NAMALWA (cell line): ENCODE measurements around the gene CNNM1.

Experiments
- DNase-seq: peaks from one replicate; pipeline ENCODE4 v3.0.0-alpha.2; 2015; ENCODE audit warnings: low spot score

The CNNM1 gene

DNA sequence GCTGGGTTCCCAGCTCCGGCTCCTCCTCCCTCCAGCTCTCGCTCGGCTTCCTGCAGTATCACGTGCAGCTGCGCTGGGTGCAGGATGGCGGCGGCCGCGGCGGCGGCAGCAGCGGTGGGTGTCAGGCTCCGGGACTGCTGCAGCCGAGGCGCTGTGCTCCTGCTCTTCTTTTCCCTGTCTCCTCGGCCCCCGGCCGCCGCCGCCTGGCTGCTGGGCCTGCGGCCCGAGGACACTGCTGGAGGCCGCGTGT lies at the start of gene CNNM1:
TSS of gene CNNM1 (plus strand) at position 53 of the 250 bp plus-strand sequence. CDS start at position 85, 32 bp downstream.
- no peak for DNase-seq

DNA sequence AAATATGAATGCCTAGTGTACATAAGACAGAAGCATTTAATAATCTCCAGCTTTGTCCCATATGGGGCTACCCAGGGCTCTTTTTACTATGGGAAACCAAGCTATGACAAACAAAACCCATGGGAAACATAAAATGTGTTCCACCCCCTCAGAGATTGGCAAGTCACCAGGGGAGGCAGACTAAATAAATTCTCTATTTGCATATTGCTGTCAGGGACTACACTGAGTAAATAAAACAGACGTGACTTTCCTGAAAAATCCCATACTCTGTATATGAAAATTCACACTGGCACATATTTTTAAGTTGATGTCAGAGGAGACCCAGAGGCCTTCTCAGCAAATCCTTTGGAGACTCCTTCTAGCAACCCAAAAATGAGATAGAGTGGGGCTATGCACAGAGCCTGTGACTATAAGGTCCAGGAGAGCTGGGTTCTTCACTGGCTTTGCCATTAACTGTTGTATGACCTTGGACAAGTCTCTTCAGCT lies 49.5 kb upstream of the CNNM1 start:
- DNase-seq = peak; percentile 23

DNA sequence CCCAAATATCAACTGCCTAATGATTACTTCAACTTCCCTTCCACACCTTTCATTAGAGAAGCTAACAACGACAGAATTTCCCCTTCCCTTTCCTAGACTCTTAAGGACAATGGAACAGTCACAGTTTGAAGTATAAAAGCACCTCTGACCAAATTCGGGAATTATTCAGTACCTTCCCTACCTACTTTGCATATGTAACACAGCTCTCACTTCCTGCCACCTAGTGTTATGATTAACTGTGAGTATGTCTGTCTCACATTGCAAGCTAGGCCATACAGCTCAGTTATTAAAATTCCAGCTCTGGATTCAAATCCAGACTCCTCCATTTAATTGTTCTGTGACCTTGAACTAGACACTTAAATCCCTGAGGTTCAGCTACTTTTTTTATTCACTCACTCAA lies 48.7 kb upstream of the CNNM1 start:
- no peak for DNase-seq

GRCh38 chr10:99285881-99286280 lies 43.3 kb upstream of the CNNM1 start:
- no peak for DNase-seq

DNA sequence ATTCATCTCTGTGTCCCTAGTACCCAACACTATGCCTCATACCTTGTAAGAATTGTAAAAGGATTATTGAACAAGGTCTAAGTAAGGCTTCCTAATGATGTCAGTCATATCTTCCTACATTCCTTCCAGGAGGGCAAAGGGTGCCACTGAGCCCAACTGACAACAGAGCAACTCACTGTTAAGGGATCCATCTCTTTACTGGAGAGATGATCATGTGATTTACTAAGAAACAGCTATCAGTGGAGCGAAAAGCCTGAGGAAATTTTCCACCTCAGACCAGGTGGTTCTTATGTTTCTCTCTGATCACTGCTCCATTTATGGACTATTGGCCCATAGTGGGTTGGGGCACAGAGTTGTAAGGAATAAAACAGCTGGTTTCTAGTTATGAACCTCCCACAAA lies 38.9 kb upstream of the CNNM1 start:
- DNase-seq = no peak

DNA sequence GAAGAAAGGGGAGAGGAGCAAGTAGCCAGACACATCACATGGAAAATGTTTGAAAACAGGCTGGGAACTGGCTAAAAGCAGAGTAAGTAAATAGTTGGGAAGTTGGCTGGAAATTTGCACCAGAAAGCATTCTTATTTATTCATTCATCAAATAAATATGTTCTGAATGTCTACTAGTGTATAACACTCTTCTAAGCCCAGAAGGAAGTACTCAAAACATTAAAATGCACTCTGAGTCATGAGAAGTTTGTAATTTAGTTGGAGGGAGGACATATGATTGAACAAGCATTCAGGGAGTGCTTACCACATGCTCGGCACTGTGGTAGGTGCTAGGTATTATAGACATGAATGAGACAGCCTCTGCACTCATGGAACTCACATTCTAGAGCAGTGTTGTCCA lies 37.0 kb upstream of the CNNM1 start:
- DNase-seq = no peak

DNA sequence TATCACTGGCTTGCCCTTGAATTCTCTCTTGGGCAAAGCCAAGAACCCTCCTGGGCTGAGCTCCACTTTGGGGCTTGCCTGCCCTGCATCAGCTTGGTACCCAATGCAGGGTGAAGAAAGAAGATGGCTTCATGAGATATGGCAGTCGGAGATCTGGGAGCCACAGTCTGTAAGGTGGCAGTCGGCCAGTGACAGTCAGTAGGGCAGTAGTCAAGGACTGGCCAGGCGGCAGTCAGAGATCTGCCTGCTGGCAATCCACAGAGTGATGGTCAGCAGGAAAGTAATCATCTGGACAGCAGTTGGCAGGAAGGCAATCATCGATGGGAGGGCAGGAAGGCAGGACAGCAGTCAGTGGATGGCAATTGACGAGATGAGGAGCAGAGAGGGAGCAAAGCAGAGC lies 32.6 kb upstream of the CNNM1 start:
- no peak for DNase-seq

GRCh38 chr10:99297033-99297432 lies 32.1 kb upstream of the CNNM1 start:
- peak; percentile 17 for DNase-seq

- DNase-seq = no peak
Measured at GRCh38 chr10:99303899-99304861, 25.0 kb upstream of the CNNM1 start.

GRCh38 chr10:99304862-99305229 lies 24.3 kb upstream of the CNNM1 start:
- no peak for DNase-seq

DNA sequence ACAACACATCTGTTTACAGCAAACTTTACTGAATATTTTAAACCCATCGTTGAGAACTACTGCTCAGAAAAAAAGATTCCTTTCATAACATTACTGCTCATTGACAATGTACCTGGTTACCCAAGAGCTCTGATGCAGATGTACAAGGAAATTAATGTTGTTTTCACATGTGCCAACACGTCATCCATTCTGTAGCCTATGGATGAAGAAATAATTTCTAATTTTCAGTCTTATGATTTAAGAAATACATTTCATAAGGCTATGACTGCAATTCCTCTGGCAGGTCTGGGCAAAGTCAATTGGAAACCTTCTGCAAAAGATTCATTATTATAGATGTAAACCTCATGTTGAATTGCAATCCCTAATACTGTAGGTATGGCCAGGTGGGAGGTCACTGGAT lies 16.7 kb upstream of the CNNM1 start:
- DNase-seq = no peak

DNA sequence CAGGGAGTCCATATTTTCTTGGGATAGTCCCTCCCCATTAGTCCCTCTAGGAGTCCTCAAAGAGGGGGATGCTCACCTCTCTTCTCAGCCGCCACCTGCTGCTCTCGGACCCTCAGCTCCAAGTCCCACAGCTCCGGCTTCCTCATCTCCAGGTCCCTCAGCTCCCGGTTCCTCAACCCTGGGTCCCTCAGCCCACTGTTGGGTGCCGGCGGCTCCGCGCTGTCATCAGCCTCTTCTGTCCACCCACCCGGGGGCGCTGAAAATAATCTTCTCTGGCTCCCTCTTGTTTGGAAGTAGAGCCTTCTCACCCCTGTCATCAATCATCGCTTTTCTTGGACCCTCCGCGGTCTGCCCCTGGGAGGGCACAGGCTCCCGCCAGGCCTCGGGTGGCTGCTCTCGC lies 13.3 kb upstream of the CNNM1 start:
- DNase-seq = no peak

- DNase-seq = no peak
Measured at GRCh38 chr10:99316374-99316773, 12.8 kb upstream of the CNNM1 start.

DNA sequence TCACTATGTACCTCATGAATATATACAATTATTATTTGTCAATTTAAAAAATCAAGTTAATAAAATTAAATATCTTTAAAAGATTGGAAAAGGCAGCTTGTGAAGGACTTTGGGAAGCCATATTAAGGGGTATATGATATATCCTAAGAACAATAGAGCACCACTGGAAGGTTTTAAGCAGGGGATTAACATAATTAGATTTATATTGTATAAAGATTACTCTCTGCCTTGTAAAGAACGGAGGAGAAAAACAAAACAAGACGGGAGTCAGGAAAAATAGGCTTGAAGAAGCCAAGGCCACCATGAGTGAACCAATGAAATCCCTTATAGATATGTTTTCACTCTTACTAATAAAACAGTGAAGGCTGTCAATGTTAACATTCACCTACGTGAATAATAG lies 11.1 kb upstream of the CNNM1 start:
- no peak for DNase-seq

- DNase-seq = no peak
Measured at GRCh38 chr10:99318475-99318874, 10.7 kb upstream of the CNNM1 start.

DNA sequence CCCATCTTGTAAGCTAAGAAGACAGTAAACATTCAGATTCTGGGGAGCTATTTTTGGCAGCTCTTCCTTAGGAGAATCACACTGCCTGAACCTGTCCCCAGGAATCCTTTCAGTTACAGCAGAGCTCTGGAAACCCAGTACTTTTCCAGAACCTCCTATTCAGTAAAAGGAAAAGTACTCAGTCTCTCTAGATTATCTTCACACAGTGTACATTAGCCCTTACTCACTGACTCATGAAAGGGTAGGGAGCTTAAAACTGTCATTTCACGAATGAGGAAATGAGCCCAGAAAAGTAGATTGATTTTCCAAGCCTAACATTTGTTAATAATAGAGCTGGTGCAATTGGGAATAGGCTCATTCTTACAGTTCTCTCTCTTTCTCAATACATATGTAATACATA lies 3.9 kb upstream of the CNNM1 start:
- DNase-seq = no peak

GRCh38 chr10:99326871-99327270 lies 2.3 kb upstream of the CNNM1 start:
- no peak for DNase-seq

DNA sequence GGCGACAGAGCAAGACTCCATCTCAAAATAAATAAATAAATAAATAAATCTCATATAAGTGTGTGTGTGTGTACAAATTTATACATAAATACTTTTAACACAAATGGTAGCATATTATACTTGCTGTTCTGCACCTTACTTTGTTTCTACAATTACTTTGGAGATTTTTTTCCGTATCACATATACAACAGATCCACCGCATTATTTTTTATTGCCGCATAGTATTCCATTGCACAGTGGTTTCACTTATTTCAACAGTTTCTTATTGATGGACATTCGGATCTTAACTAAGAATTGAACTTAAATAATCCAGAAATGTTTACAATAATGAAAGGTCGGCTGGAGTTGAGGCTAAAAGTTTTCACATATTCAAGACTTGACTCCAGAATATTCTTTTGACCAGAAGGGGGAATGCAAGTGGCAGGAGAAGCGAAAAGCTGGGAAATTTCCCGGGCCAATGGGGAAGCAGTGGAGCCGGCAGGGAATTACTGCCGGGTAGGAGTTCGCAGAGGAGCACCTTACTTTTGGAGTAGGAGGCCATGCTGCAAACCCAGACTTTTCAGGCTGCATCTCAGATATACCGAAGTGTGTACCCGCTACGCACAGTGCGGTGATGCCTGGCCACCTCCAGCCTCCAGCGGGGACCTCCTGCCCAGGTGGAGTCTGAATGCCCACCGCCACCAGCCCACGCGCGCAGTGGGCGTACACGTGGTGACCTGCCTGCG lies 415 bp upstream of the CNNM1 start:
- no peak for DNase-seq

DNA sequence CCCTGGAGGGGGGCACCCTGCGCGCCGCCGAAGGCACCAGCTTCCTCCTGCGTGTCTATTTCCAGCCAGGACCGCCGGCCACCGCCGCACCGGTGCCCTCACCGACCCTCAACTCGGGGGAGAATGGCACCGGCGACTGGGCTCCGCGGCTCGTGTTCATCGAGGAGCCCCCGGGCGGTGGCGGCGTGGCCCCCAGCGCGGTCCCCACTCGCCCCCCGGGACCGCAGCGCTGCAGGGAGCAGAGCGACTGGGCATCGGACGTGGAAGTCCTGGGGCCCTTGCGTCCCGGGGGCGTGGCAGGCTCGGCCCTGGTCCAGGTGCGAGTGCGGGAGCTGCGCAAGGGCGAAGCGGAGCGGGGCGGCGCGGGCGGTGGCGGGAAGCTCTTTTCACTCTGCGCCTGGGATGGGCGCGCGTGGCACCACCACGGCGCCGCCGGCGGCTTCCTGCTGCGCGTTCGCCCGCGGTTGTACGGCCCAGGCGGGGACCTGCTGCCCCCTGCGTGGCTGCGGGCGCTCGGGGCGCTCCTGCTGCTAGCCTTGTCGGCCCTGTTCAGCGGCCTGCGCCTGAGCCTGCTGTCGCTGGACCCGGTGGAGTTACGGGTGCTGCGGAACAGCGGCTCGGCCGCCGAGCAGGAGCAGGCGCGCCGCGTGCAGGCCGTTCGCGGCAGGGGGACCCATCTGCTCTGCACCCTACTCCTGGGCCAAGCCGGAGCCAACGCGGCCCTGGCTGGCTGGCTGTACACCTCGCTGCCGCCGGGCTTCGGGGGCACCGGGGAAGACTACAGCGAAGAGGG lies 594 bp downstream of the CNNM1 start:
- no peak for DNase-seq

GRCh38 chr10:99330347-99330924 lies 1.3 kb downstream of the CNNM1 start:
- no peak for DNase-seq

DNA sequence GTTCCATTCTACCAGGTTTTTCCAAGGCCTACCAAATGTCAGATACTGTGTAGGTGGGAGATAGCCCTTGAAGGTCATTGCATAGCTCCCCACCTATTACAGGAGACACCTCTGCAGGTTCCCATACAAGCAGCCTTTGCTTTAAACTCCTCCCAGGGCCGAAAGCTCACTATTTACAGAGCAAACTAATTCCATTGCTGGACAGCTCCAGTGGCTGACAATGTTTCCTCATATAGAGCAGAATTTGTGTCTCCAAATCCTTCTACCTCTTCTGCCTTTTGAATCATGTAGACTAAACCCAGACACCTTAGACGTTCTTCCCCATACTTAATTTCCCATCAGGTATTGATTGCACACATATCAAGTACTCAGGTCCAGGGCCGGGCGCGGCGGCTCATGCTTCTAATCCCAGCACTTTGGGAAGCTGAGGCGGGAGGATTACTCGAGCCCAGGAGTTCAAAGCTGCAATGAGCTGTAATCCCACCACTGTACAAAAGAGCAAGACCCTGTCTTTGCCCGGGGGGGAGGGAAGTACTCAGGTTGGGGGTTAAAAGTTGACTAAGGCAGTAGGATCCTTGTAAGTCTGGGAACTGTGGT lies 2.1 kb downstream of the CNNM1 start:
- no peak for DNase-seq

- no peak for DNase-seq
Measured at GRCh38 chr10:99337311-99337811, 8.2 kb downstream of the CNNM1 start.
